OCI-LY1 (cell line): ENCODE data around the gene GSTT4.
A peak's percentile ranks its signal among the peaks of the same experiment; 100 is the strongest.

Experiments
- H2AFZ ChIP-seq: fragments of 200-600 bp; sonication (generic), shearing (Covaris generic); 2 replicates; pipeline ENCODE4 v1.6.0; 2014; ENCODE audit warnings: antibody characterized with exemption, mild to moderate bottlenecking, low read length
- H3F3A ChIP-seq: fragments of 200-600 bp; sonication (generic), shearing (Covaris generic); 2 replicates; pipeline ENCODE4 v1.6.0; 2014; ENCODE audit warnings: mild to moderate bottlenecking, antibody characterized with exemption, low read length, moderate library complexity; ENCODE audit not compliant: insufficient read depth
- H3K27ac ChIP-seq: fragments of 200-600 bp; sonication (generic); 2 replicates; pipeline ENCODE4 v1.5.1; 2014; ENCODE audit warnings: low read length, mixed run types, mild to moderate bottlenecking, low read depth; ENCODE audit not compliant: poor library complexity, severe bottlenecking
- H3K27me3 ChIP-seq: fragments of 200-600 bp; sonication (generic); 2 replicates; pipeline ENCODE4 v1.6.0; 2014; ENCODE audit warnings: antibody characterized with exemption, mild to moderate bottlenecking, low read length, moderate library complexity; ENCODE audit not compliant: insufficient read depth
- H3K36me3 ChIP-seq: fragments of 200-600 bp; sonication (generic); 2 replicates; pipeline ENCODE4 v1.6.1; 2014; ENCODE audit warnings: mild to moderate bottlenecking, antibody characterized with exemption, low read length, moderate library complexity, mixed read lengths; ENCODE audit not compliant: insufficient read depth
- H3K4me1 ChIP-seq: fragments of 200-600 bp; sonication (generic); 2 replicates; pipeline ENCODE4 v1.5.1; 2014; ENCODE audit warnings: mild to moderate bottlenecking, low read length, moderate library complexity; ENCODE audit not compliant: insufficient read depth, severe bottlenecking
- H3K4me2 ChIP-seq: fragments of 200-600 bp; sonication (generic), shearing (Covaris generic); 2 replicates; pipeline ENCODE4 v1.6.1; 2014; ENCODE audit warnings: low read length
- H3K4me3 ChIP-seq: fragments of 200-600 bp; sonication (generic); 2 replicates; pipeline ENCODE4 v1.5.1; 2014; ENCODE audit warnings: low read length, low read depth, mild to moderate bottlenecking, mixed read lengths; ENCODE audit not compliant: poor library complexity, severe bottlenecking
- H3K79me2 ChIP-seq: fragments of 200-600 bp; shearing (Covaris generic); 2 replicates; pipeline ENCODE4 v1.6.1; 2016; ENCODE audit warnings: mixed run types, low read length, mixed read lengths; ENCODE audit not compliant: insufficient read depth
- H3K9ac ChIP-seq: fragments of 200-600 bp; sonication (generic), shearing (Covaris generic); 2 replicates; pipeline ENCODE4 v1.6.1; 2014; ENCODE audit warnings: mild to moderate bottlenecking, low read length, mixed read lengths
- H3K9me2 ChIP-seq: fragments of 200-600 bp; sonication (generic), shearing (Covaris generic); 2 replicates; pipeline ENCODE4 v1.6.1; 2014; ENCODE audit warnings: low read depth, mild to moderate bottlenecking, low read length, mixed read lengths
- H3K9me3 ChIP-seq: fragments of 200-600 bp; shearing (Covaris generic); 2 replicates; pipeline ENCODE4 v1.6.1; 2014; ENCODE audit warnings: low read length, mixed read lengths
- H4K20me1 ChIP-seq: fragments of 200-600 bp; sonication (generic), shearing (Covaris generic); 2 replicates; pipeline ENCODE4 v1.6.0; 2016; ENCODE audit warnings: mild to moderate bottlenecking, low read length; ENCODE audit not compliant: insufficient read depth
- EZH2 ChIP-seq: fragments of 200-600 bp; sonication (generic), shearing (Covaris generic); IDR thresholded peaks from 2 replicates; pipeline ENCODE4 v1.8.0; 2017; ENCODE audit warnings: borderline replicate concordance, mixed run types, mild to moderate bottlenecking, antibody characterized with exemption, low read length, moderate library complexity, mixed read lengths
- TF ChIP-seq, protein P1 (sequence below): fragments of 200-600 bp; sonication (generic), shearing (Covaris generic); IDR thresholded peaks from 2 replicates; pipeline ENCODE4 v1.5.1; 2017; ENCODE audit warnings: mild to moderate bottlenecking, antibody characterized with exemption, low read length, moderate library complexity, mixed read lengths

GSTT4 gene

DNA sequence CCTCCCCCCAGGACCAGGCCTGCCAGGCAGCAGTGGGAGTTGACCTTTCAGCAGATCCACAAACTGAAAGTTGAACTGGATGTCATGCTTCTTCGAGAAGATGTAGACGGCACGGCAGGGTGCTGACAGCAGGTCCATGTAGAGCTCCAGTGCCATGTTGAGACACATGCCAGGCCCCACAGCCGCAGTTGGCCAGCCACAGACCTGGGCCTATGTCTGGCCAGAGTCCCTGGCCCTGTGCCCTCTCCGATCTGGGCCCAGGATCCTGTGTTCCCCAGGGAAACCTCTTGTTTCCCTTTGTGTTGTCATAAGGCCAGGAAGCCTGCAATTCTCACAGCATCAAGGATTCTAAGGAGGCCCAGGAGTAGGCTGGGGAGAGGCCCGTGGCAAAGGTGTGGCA is at the start of gene GSTT4:
GSTT4 (minus strand) TSS at position 253 of the 400 bp plus-strand sequence; CDS start at position 156, 97 bp downstream.
- Histone ChIP-seq H2AFZ (no peak within 1 kb of the TSS), H3K36me3 (no peaks in the 10 kb centered on the region; the same call in 1 of the 2 replicates), H3K4me2 (no peak within 1 kb of the TSS), H3K27me3 (no peaks in the 10 kb centered on the region; the same call in 1 of the 2 replicates), H3F3A (no peaks in the 10 kb centered on the region), H3K79me2 (no peaks in the 10 kb centered on the region), H4K20me1 (no peaks in the 10 kb centered on the region), H3K9me3 (peaks cover 6% of the 10 kb centered on the region; the same call in 1 of the 2 replicates), H3K4me1 (no peaks in the 10 kb centered on the region), H3K9me2 (no peaks in the 10 kb centered on the region), H3K9ac (no peak within 1 kb of the TSS), H3K4me3 (no peak within 1 kb of the TSS), H3K27ac (no peak within 1 kb of the TSS)
- TF ChIP-seq, protein P1, sequence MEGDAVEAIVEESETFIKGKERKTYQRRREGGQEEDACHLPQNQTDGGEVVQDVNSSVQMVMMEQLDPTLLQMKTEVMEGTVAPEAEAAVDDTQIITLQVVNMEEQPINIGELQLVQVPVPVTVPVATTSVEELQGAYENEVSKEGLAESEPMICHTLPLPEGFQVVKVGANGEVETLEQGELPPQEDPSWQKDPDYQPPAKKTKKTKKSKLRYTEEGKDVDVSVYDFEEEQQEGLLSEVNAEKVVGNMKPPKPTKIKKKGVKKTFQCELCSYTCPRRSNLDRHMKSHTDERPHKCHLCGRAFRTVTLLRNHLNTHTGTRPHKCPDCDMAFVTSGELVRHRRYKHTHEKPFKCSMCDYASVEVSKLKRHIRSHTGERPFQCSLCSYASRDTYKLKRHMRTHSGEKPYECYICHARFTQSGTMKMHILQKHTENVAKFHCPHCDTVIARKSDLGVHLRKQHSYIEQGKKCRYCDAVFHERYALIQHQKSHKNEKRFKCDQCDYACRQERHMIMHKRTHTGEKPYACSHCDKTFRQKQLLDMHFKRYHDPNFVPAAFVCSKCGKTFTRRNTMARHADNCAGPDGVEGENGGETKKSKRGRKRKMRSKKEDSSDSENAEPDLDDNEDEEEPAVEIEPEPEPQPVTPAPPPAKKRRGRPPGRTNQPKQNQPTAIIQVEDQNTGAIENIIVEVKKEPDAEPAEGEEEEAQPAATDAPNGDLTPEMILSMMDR, result no peak
- TF ChIP-seq EZH2, result no peak

DNA sequence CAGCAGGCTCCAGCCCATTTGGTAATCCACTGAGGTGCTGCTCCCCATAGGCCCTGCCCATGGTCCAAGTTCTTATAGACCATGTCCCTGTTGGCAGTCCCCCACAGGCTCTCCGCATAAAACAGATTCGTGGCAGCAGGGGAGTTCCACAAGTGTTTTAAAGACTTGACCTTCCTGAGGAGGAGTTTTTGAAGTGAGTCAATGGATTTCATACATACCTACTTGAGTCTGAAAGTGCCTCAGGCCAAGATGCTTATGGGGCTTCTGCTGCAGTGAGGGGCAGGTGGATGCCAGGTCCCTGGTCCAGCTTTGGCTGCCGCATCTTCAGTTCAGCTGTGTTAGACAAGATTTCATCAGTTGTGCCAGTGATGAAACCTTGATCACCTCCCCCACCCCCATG is 49.1 kb upstream of the GSTT4 start:
- Histone ChIP-seq H3K9me2 (no peaks in the 10 kb centered on the region), H3K79me2 (no peaks in the 10 kb centered on the region), H3K4me2 (no peak overlapping the region), H3K27ac (peak overlapping the region; percentile 74), H3K9me3 (no peaks in the 10 kb centered on the region), H4K20me1 (no peaks in the 10 kb centered on the region), H3K27me3 (no peaks in the 10 kb centered on the region), H2AFZ (no peak overlapping the region), H3K4me1 (peaks cover 10% of the 10 kb centered on the region), H3K36me3 (peaks cover 68% of the 10 kb centered on the region), H3K4me3 (no peak overlapping the region), H3F3A (no peaks in the 10 kb centered on the region), H3K9ac (peak overlapping the region; percentile 26)
- TF ChIP-seq, protein P1, result no peak
- TF ChIP-seq EZH2, result no peak

DNA sequence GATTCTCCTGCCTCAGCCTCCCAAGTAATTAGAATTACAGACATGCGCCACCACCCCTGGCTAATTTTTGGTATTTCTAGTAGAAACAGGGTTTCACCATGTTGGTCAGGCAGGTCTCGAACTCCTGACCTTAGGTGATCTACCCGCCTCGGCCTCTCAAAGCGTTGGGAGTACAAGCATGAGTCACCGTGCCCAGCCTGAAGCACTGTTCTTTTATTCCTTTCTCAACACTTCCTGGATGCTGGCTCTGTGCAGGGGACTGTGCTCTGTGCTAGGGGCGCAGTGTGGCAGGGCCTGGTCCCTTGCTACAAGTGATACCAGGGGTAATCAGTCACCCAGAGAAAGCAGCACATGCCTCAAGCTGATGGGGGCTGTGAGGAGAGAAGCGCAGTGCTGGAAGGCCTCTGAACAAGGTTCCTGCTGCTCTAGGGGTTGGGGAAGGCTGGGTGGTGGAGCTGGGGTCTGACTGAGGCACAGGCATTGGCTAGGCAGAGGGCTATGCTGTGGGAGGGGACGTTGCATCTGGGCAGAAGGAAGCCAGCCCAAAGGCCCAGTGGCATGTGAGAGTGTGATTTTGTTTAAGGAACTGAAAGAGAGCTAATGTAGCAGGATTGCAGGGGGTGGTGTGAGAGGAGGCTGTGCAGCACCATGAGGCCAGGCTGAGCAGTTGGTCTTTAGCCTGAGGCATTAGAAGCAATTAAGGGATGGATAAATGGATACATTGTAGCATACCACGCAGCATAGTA is 48.4 kb upstream of the GSTT4 start:
- peaks cover 68% of the 10 kb centered on the region for H3K36me3 ChIP-seq
- no peak for TF ChIP-seq EZH2
- TF ChIP-seq, protein P1, result no peak
- H3K79me2 ChIP-seq, result no peaks in the 10 kb centered on the region
- H3K9me2 ChIP-seq, result no peaks in the 10 kb centered on the region
- no peaks in the 10 kb centered on the region for H3K9me3 ChIP-seq
- H3F3A ChIP-seq, result no peaks in the 10 kb centered on the region
- peak overlapping the region; percentile 26 for H3K9ac ChIP-seq
- peaks cover 10% of the 10 kb centered on the region for H3K4me1 ChIP-seq
- no peaks in the 10 kb centered on the region for H3K27me3 ChIP-seq
- H3K4me2 ChIP-seq, result no peak overlapping the region
- peak overlapping the region; percentile 74 for H3K27ac ChIP-seq
- H2AFZ ChIP-seq, result no peak overlapping the region
- H3K4me3 ChIP-seq, result no peak overlapping the region
- H4K20me1 ChIP-seq, result no peaks in the 10 kb centered on the region
